Fibroblast of lung (primary cell): Measurements from ENCODE around the gene LDHA. TPM values are rescaled to one million over a fixed set of nuclear protein-coding genes. Genes with fewer than 3 reads are reported as not detected.
A peak's percentile ranks its signal among the peaks of the same experiment; 100 is the strongest.

Experiments
- DNase-seq, 2 donors: peaks; one replicate each; pipeline versions ENCODE4 v3.0.0 to v3.0.0-alpha.2; 2010; ENCODE audit warnings: low read depth in 2 of 2
- H2AFZ ChIP-seq: 2 replicates; pipeline ENCODE4 v1.5.1; 2012; ENCODE audit warnings: low read length, control low read depth, inconsistent platforms
- H3K27ac ChIP-seq: 2 replicates; pipeline ENCODE4 v1.5.1; 2011; ENCODE audit warnings: low read length, control low read depth; ENCODE audit not compliant: insufficient read depth
- H3K27me3 ChIP-seq: 2 replicates; pipeline ENCODE4 v1.5.1; 2011; ENCODE audit warnings: mild to moderate bottlenecking, low read length; ENCODE audit not compliant: control insufficient read depth, insufficient read depth
- H3K36me3 ChIP-seq: 2 replicates; pipeline ENCODE4 v1.5.1; 2011; ENCODE audit warnings: low read length; ENCODE audit not compliant: control insufficient read depth, insufficient read depth
- H3K4me1 ChIP-seq: 2 replicates; pipeline ENCODE4 v1.5.1; 2011; ENCODE audit warnings: low read length; ENCODE audit not compliant: control insufficient read depth, insufficient read depth; ENCODE audit errors: extremely low read depth
- H3K4me2 ChIP-seq: 2 replicates; pipeline ENCODE4 v1.5.1; 2011; ENCODE audit warnings: low read length, control low read depth; ENCODE audit not compliant: insufficient read depth; ENCODE audit errors: extremely low read depth
- H3K4me3 ChIP-seq, 4 experiments: fragments of 200-600 bp in 1 of 4; sonication (generic) in 1 of 4; replicated peaks in 1 of 4; 2 replicates each; pipeline ENCODE4 v1.5.1; 2011 to 2016; ENCODE audit warnings: low read length in 4 of 4, low read depth in 3 of 4, mild to moderate bottlenecking in 3 of 4, control low read depth in 2 of 4, inconsistent platforms in 1 of 4, mixed read lengths in 1 of 4; ENCODE audit not compliant: insufficient read depth in 1 of 4; ENCODE audit errors: control extremely low read depth in 1 of 4
- H3K79me2 ChIP-seq: 2 replicates; pipeline ENCODE4 v1.5.1; 2012; ENCODE audit warnings: mild to moderate bottlenecking, low read length, inconsistent platforms; ENCODE audit not compliant: control insufficient read depth, insufficient read depth
- H3K9ac ChIP-seq: 2 replicates; pipeline ENCODE4 v1.5.1; 2011; ENCODE audit warnings: mild to moderate bottlenecking, low read length, control low read depth; ENCODE audit not compliant: insufficient read depth
- H3K9me3 ChIP-seq: 2 replicates; pipeline ENCODE4 v1.5.1; 2012; ENCODE audit warnings: low read depth, low read length; ENCODE audit not compliant: control insufficient read depth, insufficient read depth
- H4K20me1 ChIP-seq: 2 replicates; pipeline ENCODE4 v1.5.1; 2011; ENCODE audit warnings: low read length; ENCODE audit not compliant: control insufficient read depth, insufficient read depth; ENCODE audit errors: extremely low read depth
- EZH2 ChIP-seq: IDR thresholded peaks from 2 replicates; pipeline ENCODE4 v1.5.1; 2012; ENCODE audit warnings: low read length, control low read depth, mild to moderate bottlenecking; ENCODE audit errors: missing control alignments
- polyA plus RNA-seq, 2 donors: library from polyadenylated mRNA; depleted of rRNA in 1 of 2; stranded (reverse) in 1 of 2; unstranded in 1 of 2; fragments of >200 nt; gene quantifications; 2 replicates each; pipeline ENCODE4 v1.2.1, GENCODE V29; 2011 to 2012; ENCODE audit warnings: missing spikeins in 1 of 2
- total RNA-seq: library from RNA; depleted of rRNA; stranded (reverse); fragments of >200 nt; gene quantifications from 2 replicates; pipeline ENCODE4 v1.2.1, GENCODE V29; 2014
- TF ChIP-seq, protein P1 (sequence below), 2 donors: IDR thresholded peaks in 1 of 2; conservative IDR thresholded peaks in 1 of 2; 1 replicate in 1 of 2; 2 replicates in 1 of 2; pipeline ENCODE4 v1.5.1; 2011 to 2012; ENCODE audit warnings: low read length in 2 of 2, control low read depth in 1 of 2, inconsistent platforms in 1 of 2, low read depth in 1 of 2, mild to moderate bottlenecking in 1 of 2

Gene LDHA
- total and polyA plus RNA-seq, 2 donors (not counting 1 experiment from before 2014, with no cell fraction given): 202 to 1,626 TPM

DNA sequence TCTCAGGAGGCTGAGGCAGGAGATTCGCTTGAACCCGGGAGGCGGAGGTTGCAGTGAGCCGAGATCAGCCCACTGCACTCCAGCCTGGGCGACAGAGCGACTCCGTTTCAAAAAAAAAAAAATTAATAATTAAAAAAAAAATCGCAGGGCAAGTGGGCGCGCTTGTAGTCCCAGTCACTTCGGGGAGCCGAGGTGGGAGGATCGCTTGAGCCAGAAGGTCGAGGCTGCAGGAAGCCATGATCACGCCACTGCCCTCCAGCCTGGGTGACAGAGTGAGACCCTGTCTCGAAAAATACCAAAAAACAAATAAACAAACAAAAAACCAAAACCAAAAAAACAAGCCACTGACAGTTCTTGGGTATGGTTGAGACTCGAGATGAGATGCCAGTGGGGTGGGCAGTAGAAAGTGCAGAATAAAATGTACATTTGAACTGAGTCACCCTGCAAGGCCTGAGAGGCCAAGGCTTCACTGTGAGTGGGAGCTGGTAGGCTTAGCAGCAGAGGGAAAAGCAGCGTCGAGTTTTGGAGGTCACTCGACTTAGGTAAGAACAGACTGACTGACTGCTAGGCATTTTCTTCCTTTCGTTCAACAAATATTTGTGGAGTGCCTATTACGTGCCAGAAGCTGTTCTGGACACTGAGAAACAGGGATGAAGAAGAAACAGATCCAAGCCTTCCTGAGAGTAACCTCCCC, 635 bp upstream of the LDHA start:
- Histone ChIP-seq H3K36me3 (peaks cover 5% of the 10 kb centered on the region), H3K9ac (no peak overlapping the region), H3K27me3 (no peaks in the 10 kb centered on the region), H3K9me3 (no peaks in the 10 kb centered on the region), H3K27ac (peak overlapping the region; percentile 77), H4K20me1 (no peaks in the 10 kb centered on the region), H2AFZ (peak overlapping the region; percentile 42), H3K4me2 (peak overlapping the region; percentile 13), H3K79me2 (peaks cover 38% of the 10 kb centered on the region), H3K4me3 (peak overlapping the region in 2 of 4 experiments; percentile 27 to 93), H3K4me1 (peaks cover 5% of the 10 kb centered on the region)
- no peak for DNase-seq
- TF ChIP-seq, protein P1, sequence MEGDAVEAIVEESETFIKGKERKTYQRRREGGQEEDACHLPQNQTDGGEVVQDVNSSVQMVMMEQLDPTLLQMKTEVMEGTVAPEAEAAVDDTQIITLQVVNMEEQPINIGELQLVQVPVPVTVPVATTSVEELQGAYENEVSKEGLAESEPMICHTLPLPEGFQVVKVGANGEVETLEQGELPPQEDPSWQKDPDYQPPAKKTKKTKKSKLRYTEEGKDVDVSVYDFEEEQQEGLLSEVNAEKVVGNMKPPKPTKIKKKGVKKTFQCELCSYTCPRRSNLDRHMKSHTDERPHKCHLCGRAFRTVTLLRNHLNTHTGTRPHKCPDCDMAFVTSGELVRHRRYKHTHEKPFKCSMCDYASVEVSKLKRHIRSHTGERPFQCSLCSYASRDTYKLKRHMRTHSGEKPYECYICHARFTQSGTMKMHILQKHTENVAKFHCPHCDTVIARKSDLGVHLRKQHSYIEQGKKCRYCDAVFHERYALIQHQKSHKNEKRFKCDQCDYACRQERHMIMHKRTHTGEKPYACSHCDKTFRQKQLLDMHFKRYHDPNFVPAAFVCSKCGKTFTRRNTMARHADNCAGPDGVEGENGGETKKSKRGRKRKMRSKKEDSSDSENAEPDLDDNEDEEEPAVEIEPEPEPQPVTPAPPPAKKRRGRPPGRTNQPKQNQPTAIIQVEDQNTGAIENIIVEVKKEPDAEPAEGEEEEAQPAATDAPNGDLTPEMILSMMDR (conservative IDR thresholded peaks at IDR 0.05 in 1 of 2, IDR thresholded peaks at IDR 0.05 in 1 of 2; ENCODE audit: low read depth in 1 of 2, low read length in 2 of 2): no peak
- TF ChIP-seq EZH2: no peak

DNA sequence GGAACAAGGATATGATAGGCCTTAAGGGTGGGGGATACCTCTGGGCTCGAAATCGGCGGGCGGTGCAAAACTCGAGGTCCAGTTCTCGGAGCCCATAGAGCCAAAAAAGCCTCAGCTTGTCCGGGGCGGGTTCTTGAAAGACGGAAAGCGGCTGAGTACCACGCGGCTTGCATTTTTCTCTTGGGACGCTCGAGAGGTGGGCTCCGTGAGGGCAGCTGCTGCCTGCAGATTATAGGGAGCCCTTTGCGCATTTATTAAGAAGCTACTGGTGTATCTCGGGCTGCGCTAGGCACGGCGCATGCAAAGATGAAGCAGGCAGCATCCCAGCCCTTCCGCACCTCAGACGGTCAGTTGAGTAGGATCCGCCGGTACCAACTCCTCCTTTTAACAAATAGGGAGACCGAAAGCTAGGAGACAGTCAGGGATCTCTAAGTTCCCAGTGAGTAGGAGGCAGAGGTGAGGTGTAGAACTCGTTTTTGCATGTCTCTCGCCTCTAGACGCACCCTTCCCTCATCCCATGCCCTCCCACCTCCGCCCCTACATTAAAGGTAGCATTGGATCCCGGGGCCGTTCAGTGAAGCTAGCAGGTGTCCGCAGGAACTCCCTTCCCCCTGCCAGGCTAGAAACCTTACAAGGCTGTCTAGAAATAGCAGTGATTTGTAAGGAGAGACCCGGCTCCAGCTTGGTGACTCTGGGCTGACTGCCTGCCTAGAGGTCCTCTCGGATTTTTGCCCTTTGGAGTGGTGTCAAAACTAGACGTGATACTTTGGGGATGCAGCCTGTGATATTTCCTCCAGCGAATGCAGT, 768 bp downstream of the LDHA start:
- DNase-seq: peak; percentile 12 to 15
- TF ChIP-seq EZH2: no peak
- TF ChIP-seq, protein P1 (conservative IDR thresholded peaks at IDR 0.05 in 1 of 2, IDR thresholded peaks at IDR 0.05 in 1 of 2; ENCODE audit: low read depth in 1 of 2, low read length in 2 of 2): no peak
- Histone ChIP-seq H2AFZ (no peak overlapping the region), H3K27ac (peak overlapping the region; percentile 96), H3K4me2 (peak overlapping the region; percentile 88), H3K4me3 (peak overlapping the region; percentile 79 to 99 (median 94)), H3K27me3 (no peaks in the 10 kb centered on the region), H3K4me1 (peaks cover 5% of the 10 kb centered on the region), H4K20me1 (peaks cover 2% of the 10 kb centered on the region), H3K9me3 (no peaks in the 10 kb centered on the region), H3K9ac (peak overlapping the region; percentile 98), H3K79me2 (peaks cover 48% of the 10 kb centered on the region), H3K36me3 (peaks cover 5% of the 10 kb centered on the region)

DNA sequence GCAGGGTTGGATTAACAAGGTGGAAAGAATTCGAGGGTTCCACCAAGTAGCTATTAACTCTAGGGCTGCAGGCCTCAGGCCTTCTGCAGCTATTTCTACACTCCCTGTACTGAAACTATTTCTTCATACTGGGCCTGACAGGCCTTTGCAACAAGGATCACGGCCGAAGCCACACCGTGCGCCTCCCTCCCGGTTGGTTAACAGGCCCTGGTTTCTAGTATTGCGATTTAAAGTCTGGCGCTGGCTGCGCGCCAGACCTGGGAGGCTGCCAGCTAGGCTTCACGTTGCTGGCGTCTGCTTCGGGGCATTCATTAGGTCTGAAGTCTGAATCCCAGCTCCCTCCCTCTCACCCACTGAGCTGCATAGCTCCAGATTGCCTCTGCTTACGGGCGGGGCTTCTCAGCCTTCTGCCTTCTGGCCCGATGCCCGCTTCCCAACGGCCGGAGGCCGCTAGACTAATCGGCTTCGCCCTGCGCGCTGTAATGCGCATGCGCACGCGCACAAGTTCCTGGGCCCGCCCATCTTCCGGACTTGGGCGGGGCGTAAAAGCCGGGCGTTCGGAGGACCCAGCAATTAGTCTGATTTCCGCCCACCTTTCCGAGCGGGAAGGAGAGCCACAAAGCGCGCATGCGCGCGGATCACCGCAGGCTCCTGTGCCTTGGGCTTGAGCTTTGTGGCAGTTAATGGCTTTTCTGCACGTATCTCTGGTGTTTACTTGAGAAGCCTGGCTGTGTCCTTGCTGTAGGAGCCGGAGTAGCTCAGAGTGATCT, 1.6 kb downstream of the LDHA start:
- Histone ChIP-seq H3K9me3 (no peaks in the 10 kb centered on the region), H3K79me2 (peaks cover 48% of the 10 kb centered on the region), H3K27me3 (no peaks in the 10 kb centered on the region), H2AFZ (no peak overlapping the region), H3K36me3 (peaks cover 6% of the 10 kb centered on the region), H3K4me2 (peak overlapping the region; percentile 88), H4K20me1 (peaks cover 2% of the 10 kb centered on the region), H3K4me1 (peaks cover 5% of the 10 kb centered on the region), H3K27ac (peak overlapping the region; percentile 96), H3K9ac (peak overlapping the region; percentile 98), H3K4me3 (peak overlapping the region; percentile 79 to 99 (median 94))
- peak; percentile 99 to 100 for DNase-seq
- no peak for TF ChIP-seq EZH2
- TF ChIP-seq, protein P1 (conservative IDR thresholded peaks at IDR 0.05 in 1 of 2, IDR thresholded peaks at IDR 0.05 in 1 of 2; ENCODE audit: low read depth in 1 of 2, low read length in 2 of 2): no peak
